Nucleus accumbens (tissue), 56 donors: ENCODE data around the gene DGKE.

Experiments used
- DNase-seq, 56 donors: peaks; one replicate each; lab custom pipeline; 2025; lab: John Stamatoyannopoulos, UW

The DGKE gene

GRCh38 chr17:56833809-56834379 lies at the start of gene DGKE, which contains the start of gene C17orf67:
Gene DGKE (plus strand): TSS chr17:56834151. CDS start chr17:56834796, 645 bp downstream.
Gene C17orf67 (minus strand): TSS chr17:56833920. CDS start chr17:56815810, 18,110 bp downstream.
- peak in 55 of 56 donors; percentile 56 to 98 (median 94) for DNase-seq

- no peak for DNase-seq
Measured at GRCh38 chr17:56785405-56785804, 48.5 kb upstream of the DGKE start.

GRCh38 chr17:56785997-56786680 lies 47.8 kb upstream of the DGKE start:
- DNase-seq = no peak

GRCh38 chr17:56786989-56787482 lies 46.9 kb upstream of the DGKE start:
- no peak for DNase-seq

GRCh38 chr17:56792267-56792666 lies 41.7 kb upstream of the DGKE start:
- DNase-seq = no peak

GRCh38 chr17:56793531-56793930 lies 40.4 kb upstream of the DGKE start:
- peak in 1 of 56 donors; percentile 1 for DNase-seq

GRCh38 chr17:56793957-56794356 lies 40.0 kb upstream of the DGKE start:
- no peak for DNase-seq

GRCh38 chr17:56795221-56795865 lies 38.6 kb upstream of the DGKE start:
- no peak for DNase-seq

- no peak for DNase-seq
Measured at GRCh38 chr17:56796536-56796935, 37.4 kb upstream of the DGKE start.

GRCh38 chr17:56798916-56799315 lies 35.0 kb upstream of the DGKE start:
- no peak for DNase-seq

GRCh38 chr17:56801459-56802178 lies 32.3 kb upstream of the DGKE start:
- DNase-seq = no peak

- DNase-seq = no peak
Measured at GRCh38 chr17:56803071-56803470, 30.9 kb upstream of the DGKE start.

- DNase-seq = no peak
Measured at GRCh38 chr17:56804454-56804853, 29.5 kb upstream of the DGKE start.

- DNase-seq = no peak
Measured at GRCh38 chr17:56806949-56807348, 27.0 kb upstream of the DGKE start.

GRCh38 chr17:56807723-56808122 lies 26.2 kb upstream of the DGKE start:
- no peak for DNase-seq

- DNase-seq = no peak
Measured at GRCh38 chr17:56808503-56808902, 25.4 kb upstream of the DGKE start.

- DNase-seq = no peak
Measured at GRCh38 chr17:56809106-56809819, 24.7 kb upstream of the DGKE start.

GRCh38 chr17:56809820-56810179 lies 24.2 kb upstream of the DGKE start:
- DNase-seq = no peak

- no peak for DNase-seq
Measured at GRCh38 chr17:56810343-56810742, 23.6 kb upstream of the DGKE start.
